HEK293 (cell line): Measurements from ENCODE around the gene FCGR1A.
"Not testable (repeated sequence)": the region's sequence is repeated elsewhere in the genome, so short reads cannot be mapped to it uniquely, and the experiment has no call there.

Experiments
- CTCF ChIA-PET: fragments of 350-600 bp; formaldehyde crosslinking; extraction: SDS; loops from one replicate; lab custom pipeline; 2021; ENCODE audit warnings: antibody characterized with exemption; lab: Yijun Ruan, JAX
- POLR2A ChIA-PET: fragments of 300-600 bp; formaldehyde crosslinking; extraction: SDS; loops from one replicate; lab custom pipeline; 2020; ENCODE audit warnings: antibody characterized with exemption, inconsistent platforms; lab: Yijun Ruan, JAX
- H3K27ac ChIP-seq: fragments of 200-500 bp; sonication (Bioruptor generic); 2 replicates; pipeline ENCODE4 v1.5.1; 2014; ENCODE audit warnings: low read depth, low read length, control low read depth, inconsistent platforms; ENCODE audit errors: extremely low read depth
- H3K36me3 ChIP-seq, 2 experiments: fragments of 200-500 bp in 1 of 2; sonication (Bioruptor generic) in 1 of 2; 1 replicate in 1 of 2; 2 replicates in 1 of 2; pipeline ENCODE4 v1.5.1; 2014 to 2017; ENCODE audit warnings: inconsistent platforms in 2 of 2, low read length in 2 of 2; ENCODE audit not compliant: control insufficient read depth in 2 of 2, insufficient read depth in 1 of 2
- H3K4me1 ChIP-seq: fragments of 200-500 bp; sonication (Bioruptor generic); 2 replicates; pipeline ENCODE4 v1.5.1; 2014; ENCODE audit warnings: mild to moderate bottlenecking, low read length, inconsistent platforms; ENCODE audit not compliant: control insufficient read depth, insufficient read depth
- H3K4me3 ChIP-seq: 2 replicates; pipeline ENCODE4 v1.5.1; 2011; ENCODE audit warnings: low read depth, mild to moderate bottlenecking, control low read depth, low read length, moderate library complexity
- H3K9me3 ChIP-seq: fragments of 200-500 bp; sonication (Bioruptor generic); 2 replicates; pipeline ENCODE4 v1.5.1; 2014; ENCODE audit warnings: low read depth, low read length, inconsistent platforms; ENCODE audit not compliant: control insufficient read depth, insufficient read depth
- GLIS1 ChIP-seq: fragments of 450-650 bp; formaldehyde crosslinking; IDR thresholded peaks from 2 replicates; pipeline ENCODE4 v1.5.1; 2016; ENCODE audit warnings: missing biosample characterization, missing genetic modification characterization
- GLIS2 ChIP-seq: fragments of 450-650 bp; formaldehyde crosslinking; IDR thresholded peaks from 2 replicates; pipeline ENCODE4 v1.5.1; 2016; ENCODE audit warnings: missing biosample characterization, missing genetic modification characterization
- ZBTB20 ChIP-seq: fragments of 450-650 bp; formaldehyde crosslinking; IDR thresholded peaks from 2 replicates; pipeline ENCODE4 v1.5.1; 2016; ENCODE audit warnings: missing biosample characterization, missing genetic modification characterization
- ZIC2 ChIP-seq: fragments of 450-650 bp; formaldehyde crosslinking; IDR thresholded peaks from 2 replicates; pipeline ENCODE4 v1.5.1; 2016; ENCODE audit warnings: missing biosample characterization, missing genetic modification characterization
- ZNF335 ChIP-seq: fragments of 450-650 bp; formaldehyde crosslinking; conservative IDR thresholded peaks from 2 replicates; pipeline ENCODE4 v1.5.1; 2016; ENCODE audit warnings: missing biosample characterization, missing genetic modification characterization
- ZSCAN30 ChIP-seq: fragments of 450-650 bp; IDR thresholded peaks from 2 replicates; pipeline ENCODE4 v1.5.1; 2018; ENCODE audit warnings: missing biosample characterization, mild to moderate bottlenecking, missing genetic modification characterization, moderate library complexity
- TF ChIP-seq, protein P1 (sequence below): fragments of 450-650 bp; formaldehyde crosslinking; optimal IDR thresholded peaks from 2 replicates; pipeline ENCODE3; 2016; ENCODE audit warnings: missing biosample characterization, mild to moderate bottlenecking, missing genetic modification characterization

FCGR1A gene

DNA sequence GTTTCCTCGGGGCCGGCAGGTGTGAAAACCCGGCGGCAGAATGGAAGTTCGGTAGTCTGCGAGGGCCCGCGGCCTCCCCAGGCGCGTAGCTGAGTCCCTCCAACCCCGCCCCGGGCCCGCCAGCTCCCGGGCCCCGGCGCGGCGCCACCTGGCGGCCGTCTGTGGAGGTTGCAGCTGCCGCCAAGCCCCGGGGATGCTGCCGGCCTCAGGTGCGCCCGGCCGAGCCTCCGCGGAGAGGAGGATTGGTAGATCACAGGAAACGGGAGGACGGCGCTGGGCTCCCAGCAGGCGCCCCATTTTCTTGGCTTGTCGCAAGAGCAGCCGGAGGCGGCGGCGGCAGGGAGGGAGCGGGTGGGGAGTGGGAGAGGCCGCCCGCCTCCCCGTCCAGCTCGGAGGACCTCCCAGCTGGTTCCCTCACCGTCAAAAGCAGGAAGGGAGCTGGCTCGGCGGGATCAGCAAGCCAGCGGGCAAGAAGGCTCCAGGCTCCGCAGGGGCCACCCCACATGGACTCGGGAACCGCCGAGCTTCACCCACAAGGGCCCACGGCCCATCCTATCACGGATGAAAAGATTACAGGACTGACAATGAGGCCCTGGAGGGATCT lies 10.5 kb downstream of the FCGR1A start:
- H3K4me1 ChIP-seq, CTCF ChIA-PET, H3K9me3 ChIP-seq, POLR2A ChIA-PET, H3K36me3 ChIP-seq: not testable (repeated sequence)
- H3K27ac ChIP-seq = peak overlapping the region; percentile 24; the same call in 1 of the 2 replicates
- TF ChIP-seq, protein P1, sequence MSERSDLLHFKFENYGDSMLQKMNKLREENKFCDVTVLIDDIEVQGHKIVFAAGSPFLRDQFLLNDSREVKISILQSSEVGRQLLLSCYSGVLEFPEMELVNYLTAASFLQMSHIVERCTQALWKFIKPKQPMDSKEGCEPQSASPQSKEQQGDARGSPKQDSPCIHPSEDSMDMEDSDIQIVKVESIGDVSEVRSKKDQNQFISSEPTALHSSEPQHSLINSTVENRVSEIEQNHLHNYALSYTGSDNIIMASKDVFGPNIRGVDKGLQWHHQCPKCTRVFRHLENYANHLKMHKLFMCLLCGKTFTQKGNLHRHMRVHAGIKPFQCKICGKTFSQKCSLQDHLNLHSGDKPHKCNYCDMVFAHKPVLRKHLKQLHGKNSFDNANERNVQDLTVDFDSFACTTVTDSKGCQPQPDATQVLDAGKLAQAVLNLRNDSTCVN (tag by site-specific recombination) = peak; percentile 35
- TF ChIP-seq ZIC2 (tag by site-specific recombination) (peak; percentile 81), GLIS1 (tag by site-specific recombination) (0 out of 2 replicates have a peak, but pooled peaks have one; percentile 37), ZNF335 (tag by site-specific recombination) (peak; percentile 73), GLIS2 (tag by site-specific recombination) (peak; percentile 74), ZSCAN30 (tag by site-specific recombination) (peak; percentile 35; the same call in 1 of the 2 replicates), ZBTB20 (tag by site-specific recombination) (peak; percentile 33; the same call in 1 of the 2 replicates)
- TF ChIP-seq, all 188 proteins: peak for 7; not testable (repeated sequence) for 181
- H3K4me3 ChIP-seq = peak overlapping the region; percentile 40

- CTCF ChIA-PET, H3K36me3 ChIP-seq, POLR2A ChIA-PET, H3K4me3 ChIP-seq, H3K9me3 ChIP-seq, H3K4me1 ChIP-seq, H3K27ac ChIP-seq: not testable (repeated sequence)
Measured at GRCh38 chr1:149793885-149794284, 11.4 kb downstream of the FCGR1A start.

- POLR2A ChIA-PET, H3K4me3 ChIP-seq, H3K9me3 ChIP-seq, H3K27ac ChIP-seq, H3K36me3 ChIP-seq, CTCF ChIA-PET, H3K4me1 ChIP-seq: not testable (repeated sequence)
Measured at GRCh38 chr1:149801628-149802027, 19.1 kb downstream of the FCGR1A start.

GRCh38 chr1:149804417-149805080 lies 22.1 kb downstream of the FCGR1A start:
- POLR2A ChIA-PET, H3K27ac ChIP-seq, H3K36me3 ChIP-seq, CTCF ChIA-PET, H3K4me3 ChIP-seq, H3K4me1 ChIP-seq, H3K9me3 ChIP-seq: not testable (repeated sequence)

DNA sequence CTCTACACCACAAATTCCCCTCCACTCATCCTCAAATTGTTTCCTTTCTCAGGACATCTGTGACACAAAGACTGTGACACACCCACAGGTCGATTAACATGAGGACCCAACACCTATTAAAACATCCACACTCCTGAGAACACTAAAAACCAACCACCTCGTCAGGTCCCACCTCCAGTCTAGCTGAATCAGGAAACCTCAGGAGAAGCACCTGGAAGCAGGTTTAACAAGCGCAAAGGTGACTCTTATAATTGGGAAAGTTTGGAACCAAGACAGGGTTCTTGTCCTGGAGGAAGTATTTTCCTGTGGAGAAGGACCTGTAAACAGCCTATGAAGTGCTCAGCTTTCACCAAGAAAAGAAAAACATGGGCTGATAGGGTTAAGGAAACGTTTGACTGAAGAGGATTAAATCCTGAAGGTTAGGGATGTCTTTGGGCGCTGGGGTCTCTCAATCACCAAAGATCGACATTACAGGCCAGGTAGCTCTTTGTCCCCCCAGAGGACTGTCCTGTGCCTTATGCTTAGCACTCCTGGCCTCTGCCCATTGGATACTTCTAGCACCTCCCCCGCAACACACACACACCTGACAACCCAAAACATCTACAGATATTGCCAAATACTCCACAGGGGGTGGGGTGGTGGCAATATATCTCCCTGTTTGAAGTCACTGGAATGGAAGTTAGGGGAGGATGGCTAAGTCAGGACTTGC lies 28.4 kb downstream of the FCGR1A start:
- H3K4me1 ChIP-seq, H3K36me3 ChIP-seq, H3K27ac ChIP-seq, CTCF ChIA-PET, H3K9me3 ChIP-seq, H3K4me3 ChIP-seq, POLR2A ChIA-PET: not testable (repeated sequence)

- H3K4me3 ChIP-seq = peak overlapping the region; percentile 26
- H3K27ac ChIP-seq, POLR2A ChIA-PET, H3K9me3 ChIP-seq, CTCF ChIA-PET, H3K36me3 ChIP-seq, H3K4me1 ChIP-seq: not testable (repeated sequence)
Measured at GRCh38 chr1:149811514-149811889, 29.0 kb downstream of the FCGR1A start.
